GM20000 (cell line): ENCODE results near the gene EWSR1.
"Not testable (repeated sequence)": the region's sequence is repeated elsewhere in the genome, so short reads cannot be mapped to it uniquely, and the experiment has no call there.

ENCODE experiments used
- DNase-seq: peaks from one replicate; pipeline ENCODE4 v3.0.0; 2012; ENCODE audit warnings: low spot score
- CTCF ChIP-seq: IDR thresholded peaks from 2 replicates; pipeline ENCODE4 v1.5.1; 2012; ENCODE audit warnings: mild to moderate bottlenecking, control low read depth; ENCODE audit errors: extremely low read depth, missing control alignments

Gene EWSR1

GRCh38 chr22:29226351-29226981 is 41.6 kb upstream of the EWSR1 start:
- no peak for DNase-seq
- no peak for TF ChIP-seq CTCF

GRCh38 chr22:29230972-29231875 is 36.8 kb upstream of the EWSR1 start:
- no peak for TF ChIP-seq CTCF
- no peak for DNase-seq

GRCh38 chr22:29231971-29232959 is 35.8 kb upstream of the EWSR1 start:
- DNase-seq, result no peak
- no peak for TF ChIP-seq CTCF

- no peak for DNase-seq
- TF ChIP-seq CTCF, result no peak
These were observed 34.7 kb upstream of the EWSR1 start for GRCh38 chr22:29233277-29233877.

DNA sequence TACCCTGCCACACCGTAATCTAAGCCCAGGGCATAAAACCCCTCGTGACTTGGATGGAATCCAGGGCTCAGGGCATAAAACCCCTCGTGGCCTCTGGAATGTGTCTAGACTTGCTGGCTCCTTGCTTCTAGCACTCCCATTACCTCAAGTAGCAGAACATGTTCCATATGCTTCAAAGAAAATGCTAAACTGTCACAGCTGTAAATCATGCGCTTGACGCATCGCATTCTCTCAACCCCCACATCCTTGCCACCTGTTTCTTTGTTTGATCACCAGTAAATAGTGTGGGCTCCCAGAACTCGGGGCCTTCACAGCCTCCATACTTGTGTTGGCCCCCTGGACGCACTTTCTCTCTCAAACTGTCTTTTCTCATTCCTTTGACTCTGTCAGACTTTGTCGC is 27.6 kb upstream of the EWSR1 start:
- DNase-seq, result not testable (repeated sequence)

- TF ChIP-seq CTCF, result no peak
- no peak for DNase-seq
These were observed 24.1 kb upstream of the EWSR1 start for GRCh38 chr22:29243874-29244446.
